Vagina (tissue), 2 donors: ENCODE measurements around the gene F12. TPM values are rescaled to one million over a fixed set of nuclear protein-coding genes. Genes with fewer than 3 reads are reported as not detected.

Source experiments
- DNase-seq, 2 donors: peaks; one replicate each; pipeline ENCODE4 v3.0.0-alpha.2; 2017; ENCODE audit errors: extremely low spot score in 2 of 2
- H3K27ac ChIP-seq: fragments of 200-600 bp; sonication (generic); one replicate; pipeline ENCODE4 v1.5.1; 2019
- H3K27me3 ChIP-seq: fragments of 200-600 bp; sonication (generic); one replicate; pipeline ENCODE4 v1.5.1; 2019
- H3K36me3 ChIP-seq, 2 donors: fragments of 200-600 bp; sonication (generic); one replicate each; pipeline ENCODE4 v1.5.1; 2017 to 2019
- H3K4me1 ChIP-seq: fragments of 200-600 bp; sonication (generic); one replicate; pipeline ENCODE4 v1.5.1; 2019
- H3K4me3 ChIP-seq, 2 donors: fragments of 200-600 bp; sonication (generic); 1 replicate in 1 of 2; 2 replicates in 1 of 2; pipeline ENCODE4 v1.5.1; 2016 to 2019
- H3K9me3 ChIP-seq: fragments of 200-600 bp; sonication (generic); one replicate; pipeline ENCODE4 v1.5.1; 2019
- CTCF ChIP-seq, 3 experiments: fragments of 450-650 bp in 2 of 3; fragments of 200-600 bp in 1 of 3; sonication (generic) in 1 of 3; IDR thresholded peaks; one replicate each; pipeline ENCODE4 v1.5.1; 2017 to 2019; ENCODE audit warnings: antibody characterized with exemption in 3 of 3, mild to moderate bottlenecking in 2 of 3, moderate library complexity in 2 of 3
- POLR2A ChIP-seq, 2 donors: fragments of 450-650 bp; IDR thresholded peaks; one replicate each; pipeline ENCODE4 v1.6.1; 2017; ENCODE audit warnings: antibody characterized with exemption in 2 of 2, mild to moderate bottlenecking in 2 of 2, moderate library complexity in 2 of 2
- POLR2AphosphoS5 ChIP-seq, 2 donors: sonication (generic); formaldehyde crosslinking; IDR thresholded peaks; one replicate each; pipeline ENCODE4 v1.9.0; 2017; ENCODE audit warnings: antibody characterized with exemption in 2 of 2, mild to moderate bottlenecking in 2 of 2, low read depth in 1 of 2; ENCODE audit not compliant: insufficient read depth in 1 of 2
- intact Hi-C: fragments of 100-400 bp; cut with DNase I; formaldehyde crosslinking; loops from one replicate; pipeline ENCODE4 v1.15.1; 2023
- total RNA-seq: library from RNA; depleted of rRNA; stranded (reverse); fragments of >200 nt; gene quantifications from one replicate; pipeline ENCODE4 v1.2.3, GENCODE V29; 2016

The F12 gene
- total RNA-seq, 1 donor from 2014 or later, result 5.2 TPM

DNA sequence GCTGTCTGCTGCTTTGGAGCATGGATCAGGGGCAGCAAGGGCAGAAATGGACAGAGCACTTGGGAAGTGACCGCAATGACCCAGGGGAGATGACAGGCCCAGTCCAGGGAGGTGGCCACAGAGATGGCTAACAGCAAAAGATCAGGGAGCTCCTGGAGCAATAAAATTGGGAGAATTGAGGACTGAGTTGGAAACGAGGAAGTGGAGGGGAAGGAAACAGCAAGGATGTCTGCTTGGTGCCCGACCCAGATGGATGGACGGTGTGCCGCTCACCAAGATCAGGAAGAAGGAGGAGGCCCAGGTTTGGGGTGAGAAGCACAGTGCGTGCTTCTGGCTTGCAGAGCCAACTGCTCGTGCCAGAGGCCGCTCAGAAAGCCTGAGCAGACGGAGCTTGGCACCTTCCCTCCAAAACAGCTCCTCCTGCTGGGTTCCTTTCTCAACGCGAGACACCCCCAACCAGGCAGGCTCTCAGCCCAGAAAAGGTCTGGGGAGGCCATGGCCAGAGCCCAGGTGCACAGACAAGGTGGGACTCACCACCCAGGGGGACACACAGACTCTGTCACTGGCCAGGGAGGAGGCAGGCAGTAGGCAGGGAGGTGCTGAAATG, 26.8 kb downstream of the F12 start:
- DNase-seq, result no peak
- Histone ChIP-seq H3K4me1 (peaks cover 18% of the 10 kb centered on the region), H3K27me3 (no peaks in the 10 kb centered on the region), H3K9me3 (no peaks in the 10 kb centered on the region), H3K36me3 (no peaks in the 10 kb centered on the region), H3K4me3 (no peak overlapping the region), H3K27ac (no peak overlapping the region)
- TF ChIP-seq POLR2A (IDR thresholded peaks at IDR 0.05), result no peak
- no peak for TF ChIP-seq POLR2AphosphoS5 (IDR thresholded peaks at IDR 0.05; ENCODE audit: insufficient read depth in 1 of 2, low read depth in 1 of 2)
- TF ChIP-seq CTCF (IDR thresholded peaks at IDR 0.05), result no peak
- intact Hi-C loops, result no loop called here

DNA sequence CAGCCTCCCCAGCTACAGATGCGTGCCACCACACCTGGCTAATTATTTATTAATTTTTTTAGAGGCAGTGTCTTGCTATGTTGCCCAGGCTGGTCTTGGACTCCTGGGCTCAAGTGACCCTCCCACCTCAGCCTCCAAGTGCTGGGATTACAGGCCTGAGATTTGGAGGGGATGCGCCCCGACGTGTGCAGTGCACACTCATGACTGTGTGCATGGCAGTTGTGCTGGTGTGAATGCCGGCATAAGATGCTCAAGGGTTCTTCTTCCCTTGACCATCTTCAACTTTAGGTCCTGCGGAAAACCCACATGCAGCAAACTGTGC, 28.6 kb downstream of the F12 start:
- H3K9me3 ChIP-seq, result no peaks in the 10 kb centered on the region
- H3K36me3 ChIP-seq, result no peaks in the 10 kb centered on the region
- peaks cover 10% of the 10 kb centered on the region for H3K4me1 ChIP-seq
- H3K4me3 ChIP-seq, result no peak overlapping the region
- intact Hi-C loops, result no loop called here
- no peak overlapping the region for H3K27ac ChIP-seq
- no peak for DNase-seq
- TF ChIP-seq CTCF (IDR thresholded peaks at IDR 0.05) (no peak), POLR2A (IDR thresholded peaks at IDR 0.05) (no peak), POLR2AphosphoS5 (IDR thresholded peaks at IDR 0.05; ENCODE audit: insufficient read depth in 1 of 2, low read depth in 1 of 2) (no peak)
- no peaks in the 10 kb centered on the region for H3K27me3 ChIP-seq

GRCh38 chr5:177378884-177379883, 30.2 kb downstream of the F12 start:
- intact Hi-C loops, result no loop called here
- peaks cover 8% of the 10 kb centered on the region for H3K4me1 ChIP-seq
- no peak overlapping the region for H3K27ac ChIP-seq

GRCh38 chr5:177377851-177378776, 31.2 kb downstream of the F12 start:
- no peak overlapping the region for H3K4me3 ChIP-seq
- no peaks in the 10 kb centered on the region for H3K27me3 ChIP-seq
- no peak for TF ChIP-seq POLR2AphosphoS5 (IDR thresholded peaks at IDR 0.05; ENCODE audit: insufficient read depth in 1 of 2, low read depth in 1 of 2)
- TF ChIP-seq POLR2A (IDR thresholded peaks at IDR 0.05), result no peak
- no peak for TF ChIP-seq CTCF (IDR thresholded peaks at IDR 0.05)
- peaks cover 16% of the 10 kb centered on the region for H3K4me1 ChIP-seq
- no peaks in the 10 kb centered on the region for H3K9me3 ChIP-seq
- no peak for DNase-seq
- H3K27ac ChIP-seq, result no peak overlapping the region
- intact Hi-C loops, result no loop called here
- H3K36me3 ChIP-seq, result no peaks in the 10 kb centered on the region

More at GRCh38 chr5:177378884-177379883, 30.2 kb downstream of the F12 start:
- DNase-seq, result no peak
- H3K27me3 ChIP-seq, result no peaks in the 10 kb centered on the region
- H3K4me3 ChIP-seq, result no peak overlapping the region
- no peaks in the 10 kb centered on the region for H3K36me3 ChIP-seq
- TF ChIP-seq POLR2AphosphoS5 (IDR thresholded peaks at IDR 0.05; ENCODE audit: insufficient read depth in 1 of 2, low read depth in 1 of 2), result no peak
- no peak for TF ChIP-seq CTCF (IDR thresholded peaks at IDR 0.05)
- TF ChIP-seq POLR2A (IDR thresholded peaks at IDR 0.05), result no peak
- H3K9me3 ChIP-seq, result no peaks in the 10 kb centered on the region
